ENCODE results near the gene ZNF263.

DNA sequence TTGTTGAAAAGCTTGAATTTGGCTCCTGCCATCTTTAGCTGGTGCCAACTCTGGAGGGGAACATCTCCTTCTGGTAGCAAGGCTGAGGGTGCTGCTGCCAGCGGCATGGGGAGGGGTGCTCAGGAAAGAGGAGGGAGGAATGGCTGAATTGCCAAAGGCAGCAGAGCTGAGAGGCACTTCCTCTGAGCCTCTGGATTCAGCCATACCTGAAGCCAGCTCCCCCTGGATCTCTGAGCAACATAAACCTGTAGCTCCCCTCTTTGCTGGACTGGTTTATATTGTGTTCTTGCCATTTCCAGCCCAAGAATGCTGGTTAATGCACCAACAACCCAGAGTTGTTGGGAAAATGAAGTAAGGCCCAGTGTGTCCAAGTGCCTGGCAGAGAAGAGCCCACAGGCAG lies 34.3 kb upstream of the ZNF263 start:
- no peak for TF ChIP-seq SUZ12 (IDR thresholded peaks at IDR 0.05; ENCODE audit: extremely low read depth, insufficient read depth, insufficient read length)
- no peak for TF ChIP-seq ZNF274 (IDR thresholded peaks at IDR 0.05; ENCODE audit: low read depth, low read length)
- TF ChIP-seq YY1 (IDR thresholded peaks at IDR 0.05; ENCODE audit: insufficient read depth, insufficient read length), result no peak

Data from NT2/D1 (cell line).